ENCODE data around the gene MECP2.

DNA sequence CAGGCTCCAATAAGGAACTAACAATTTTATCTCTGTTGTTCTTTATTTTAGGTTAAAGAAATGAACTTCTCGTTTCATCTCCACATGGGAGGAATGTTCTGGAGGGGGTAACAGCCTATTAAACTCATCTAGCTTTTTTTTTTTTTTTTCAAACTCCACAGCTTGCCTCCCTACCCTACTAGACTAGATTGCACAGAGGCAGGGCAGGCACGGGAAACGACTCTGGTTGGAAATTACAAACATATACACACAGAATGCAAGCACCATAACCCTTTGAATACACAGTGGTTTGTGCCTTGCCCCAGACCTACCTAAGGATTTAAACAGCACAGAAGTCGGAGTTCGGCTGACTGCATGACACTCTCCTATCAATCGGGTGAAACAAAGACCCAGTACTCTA, 2.7 kb downstream of the MECP2 start:
- TF ChIP-seq, protein P1, sequence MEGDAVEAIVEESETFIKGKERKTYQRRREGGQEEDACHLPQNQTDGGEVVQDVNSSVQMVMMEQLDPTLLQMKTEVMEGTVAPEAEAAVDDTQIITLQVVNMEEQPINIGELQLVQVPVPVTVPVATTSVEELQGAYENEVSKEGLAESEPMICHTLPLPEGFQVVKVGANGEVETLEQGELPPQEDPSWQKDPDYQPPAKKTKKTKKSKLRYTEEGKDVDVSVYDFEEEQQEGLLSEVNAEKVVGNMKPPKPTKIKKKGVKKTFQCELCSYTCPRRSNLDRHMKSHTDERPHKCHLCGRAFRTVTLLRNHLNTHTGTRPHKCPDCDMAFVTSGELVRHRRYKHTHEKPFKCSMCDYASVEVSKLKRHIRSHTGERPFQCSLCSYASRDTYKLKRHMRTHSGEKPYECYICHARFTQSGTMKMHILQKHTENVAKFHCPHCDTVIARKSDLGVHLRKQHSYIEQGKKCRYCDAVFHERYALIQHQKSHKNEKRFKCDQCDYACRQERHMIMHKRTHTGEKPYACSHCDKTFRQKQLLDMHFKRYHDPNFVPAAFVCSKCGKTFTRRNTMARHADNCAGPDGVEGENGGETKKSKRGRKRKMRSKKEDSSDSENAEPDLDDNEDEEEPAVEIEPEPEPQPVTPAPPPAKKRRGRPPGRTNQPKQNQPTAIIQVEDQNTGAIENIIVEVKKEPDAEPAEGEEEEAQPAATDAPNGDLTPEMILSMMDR (IDR thresholded peaks at IDR 0.05), result no peak
- TF ChIP-seq ZFX (IDR thresholded peaks at IDR 0.05; ENCODE audit: borderline replicate concordance), result no peak

Data from 22Rv1 (cell line).